ENCODE data around the gene ANKRD33B. TPM values are rescaled to one million over a fixed set of nuclear protein-coding genes. Genes with fewer than 3 reads are reported as not detected.
A peak's percentile ranks its signal among the peaks of the same experiment; 100 is the strongest.

ANKRD33B gene
- total and polyA plus RNA-seq, 2 of the 8 experiments (the other 6 are each of a cell fraction or from before 2014, with no cell fraction given), result 6.9 to 20.6 TPM

DNA sequence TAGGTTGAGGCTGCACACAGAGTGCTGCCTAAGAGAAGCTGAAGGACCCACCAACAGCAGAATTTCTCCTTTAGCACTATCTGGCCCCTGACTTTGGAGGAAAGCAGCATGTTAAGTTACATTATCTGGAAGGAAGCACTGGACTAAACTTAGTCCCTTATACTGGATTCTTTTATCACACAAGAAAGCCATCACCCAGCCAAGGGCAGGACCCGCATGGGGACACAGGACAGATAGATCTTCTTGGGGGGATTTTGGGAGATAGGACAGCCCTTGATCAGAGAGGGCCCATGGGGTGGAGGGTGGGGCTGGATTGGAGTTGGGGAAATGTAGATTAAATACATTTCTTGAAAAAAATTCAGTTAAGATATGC is 14.4 kb downstream of the ANKRD33B start:
- H3K23ac ChIP-seq (ENCODE audit: insufficient read length), result no peak overlapping the region
- H4K5ac ChIP-seq (ENCODE audit: insufficient read length, low read depth, low read length), result no peak overlapping the region
- no peak overlapping the region for H3K18ac ChIP-seq (ENCODE audit: extremely low read depth, low read length)
- H2AK5ac ChIP-seq (ENCODE audit: low read depth, low read length), result peak overlapping the region; percentile 53; the same call in 1 of the 2 replicates
- H3K4me2 ChIP-seq (ENCODE audit: insufficient read depth in 1 of 2, low read depth in 2 of 2, low read length in 2 of 2), result no peak overlapping the region
- no peak for DNase-seq (ENCODE audit: low read depth in 1 of 2, low spot score in 2 of 2)
- H2BK20ac ChIP-seq (ENCODE audit: low read length), result 0 out of 2 replicates have a peak overlapping the region, but pooled peaks have one; percentile 32
- H4K20me1 ChIP-seq (replicated peaks in 1 of 2; ENCODE audit: control insufficient read depth in 1 of 2, insufficient read depth in 2 of 2, low read length in 2 of 2), result no peaks in the 10 kb centered on the region
- H3K4me3 ChIP-seq (ENCODE audit: extremely low read depth in 1 of 4, insufficient read depth in 2 of 4, low read depth in 3 of 4, low read length in 4 of 4), result no peak overlapping the region
- no peaks in the 10 kb centered on the region for H3K36me3 ChIP-seq (ENCODE audit: control insufficient read depth in 2 of 4, insufficient read depth in 4 of 4, low read length in 3 of 4)
- H3K79me1 ChIP-seq (ENCODE audit: low read depth, low read length), result no peaks in the 10 kb centered on the region; the same call in none of the 2 replicates
- peak overlapping the region; percentile 60; the same call in 1 of the 2 replicates for H2BK12ac ChIP-seq (ENCODE audit: low read depth, low read length)
- H4K8ac ChIP-seq (ENCODE audit: extremely low read depth, insufficient read depth, low read length), result no peak overlapping the region
- ChIA-PET CTCF (ENCODE audit: partially characterized antibody) (interaction anchor here (1.2 to 3.8 kb wide), 9 partner anchors 9 to 125 kb away, joined by 3 to 31 read pairs (median 6); no protein-coding TSS in a partner anchor), POLR2A (ENCODE audit: partially characterized antibody) (no interaction called here)
- no peaks in the 10 kb centered on the region; a peak in 1 of 4 replicates for H3K79me2 ChIP-seq (ENCODE audit: control insufficient read depth in 1 of 2, insufficient read depth in 2 of 2, low read length in 2 of 2)
- H4K91ac ChIP-seq (replicated peaks; ENCODE audit: insufficient read length, low read length), result no peak overlapping the region
- H2BK15ac ChIP-seq (ENCODE audit: low read length), result no peak overlapping the region; the same call in 1 of the 2 replicates
- no peak for FAIRE-seq
- H2AFZ ChIP-seq (ENCODE audit: low read length), result no peak overlapping the region
- no peak overlapping the region for H3K27ac ChIP-seq (ENCODE audit: low read depth, low read length)
- H3K4ac ChIP-seq (replicated peaks; ENCODE audit: insufficient read length, low read depth, low read length), result no peak overlapping the region
- no peak overlapping the region for H3K9ac ChIP-seq (replicated peaks in 1 of 4; ENCODE audit: extremely low read depth in 1 of 4, low read depth in 3 of 4, low read length in 3 of 4)
- no peak overlapping the region for H3K56ac ChIP-seq (replicated peaks; ENCODE audit: insufficient read length, low read depth, low read length)
- peaks cover 0 to 5% (median 3%) of the 10 kb centered on the region in 4 experiments; a peak in 4 of 7 replicates for H3K4me1 ChIP-seq (replicated peaks in 1 of 4; ENCODE audit: control insufficient read depth in 3 of 4, insufficient read depth in 4 of 4, low read length in 3 of 4)
- H3K14ac ChIP-seq (ENCODE audit: insufficient read length), result no peak overlapping the region
- H3K23me2 ChIP-seq (ENCODE audit: low read depth, low read length), result no peaks in the 10 kb centered on the region
- 67% methylated on average over 1 of the region's 1 CpG; no CpG with 5 or more reads in 1 of the 2 experiments for WGBS, 2 experiments (ENCODE audit: extremely low coverage in 1 of 2, insufficient coverage in 1 of 2, insufficient read length in 1 of 2, insufficient replicate concordance in 2 of 2, low coverage in 1 of 2, low lambda C conversion rate in 2 of 2, missing lambda C conversion rate in 1 of 2)
- H2BK5ac ChIP-seq (ENCODE audit: low read depth, low read length), result no peak overlapping the region
- no peaks in the 10 kb centered on the region for H3K9me3 ChIP-seq (ENCODE audit: insufficient read depth in 2 of 2, low read depth in 1 of 2, low read length in 1 of 2)
- no peaks in the 10 kb centered on the region for H3K27me3 ChIP-seq (replicated peaks in 1 of 4; ENCODE audit: control insufficient read depth in 3 of 4, extremely low read depth in 1 of 4, insufficient read depth in 3 of 4, low read length in 3 of 4)
- H2BK120ac ChIP-seq (replicated peaks; ENCODE audit: low read depth, low read length), result no peak overlapping the region
- TF ChIP-seq MAFK (IDR thresholded peaks at IDR 0.05; ENCODE audit: low read depth, low read length) (no peak), POU5F1 (IDR thresholded peaks at IDR 0.05; ENCODE audit: low read depth, low read length) (no peak), TBP (IDR thresholded peaks at IDR 0.05; ENCODE audit: low read depth, low read length) (no peak), POLR2AphosphoS5 (IDR thresholded peaks at IDR 0.05; ENCODE audit: low read depth, low read length) (no peak), RXRA (IDR thresholded peaks at IDR 0.05; ENCODE audit: insufficient read depth, low read depth, low read length) (no peak), NANOG (IDR thresholded peaks at IDR 0.05; ENCODE audit: insufficient read depth, low read depth, low read length, poor library complexity, severe bottlenecking) (no peak), SRF (IDR thresholded peaks at IDR 0.05; ENCODE audit: low read depth, low read length) (no peak), RAD21 (IDR thresholded peaks at IDR 0.05 in 1 of 2, conservative IDR thresholded peaks at IDR 0.05 in 1 of 2; ENCODE audit: low read depth in 2 of 2, low read length in 2 of 2) (no peak), KDM5A (IDR thresholded peaks at IDR 0.05; ENCODE audit: low read length) (no peak), PHF8 (conservative IDR thresholded peaks at IDR 0.05; ENCODE audit: low read depth, low read length) (no peak), FOSL1 (IDR thresholded peaks at IDR 0.05; ENCODE audit: insufficient read depth, low read depth, low read length) (no peak), CBX5 (IDR thresholded peaks at IDR 0.05; ENCODE audit: low read depth, low read length) (no peak), SAP30 (IDR thresholded peaks at IDR 0.05; ENCODE audit: insufficient read depth, insufficient replicate concordance, low read length) (no peak), JUN (IDR thresholded peaks at IDR 0.05; ENCODE audit: low read depth, low read length) (no peak)
